Transverse colon (tissue), 4 donors: Measurements from ENCODE around the gene BACH1. TPM values are rescaled to one million over a fixed set of nuclear protein-coding genes. Genes with fewer than 3 reads are reported as not detected.

Experiments used
- DNase-seq: peaks from one replicate; pipeline ENCODE4 v3.0.0-alpha.2; 2019
- H3K27ac ChIP-seq, 4 donors: fragments of 200-600 bp; sonication (generic); 2 replicates each; pipeline ENCODE4 v1.5.1; 2016 to 2018; ENCODE audit warnings: inconsistent platforms in 4 of 4
- H3K27me3 ChIP-seq: fragments of 200-600 bp; sonication (generic); 2 replicates; pipeline ENCODE4 v1.5.1; 2017; ENCODE audit warnings: inconsistent platforms
- H3K36me3 ChIP-seq, 4 donors: fragments of 200-600 bp; sonication (generic); 2 replicates each; pipeline ENCODE4 v1.5.1; 2017 to 2019; ENCODE audit warnings: inconsistent platforms in 4 of 4
- H3K4me1 ChIP-seq, 4 donors: fragments of 200-600 bp; sonication (generic); 2 replicates each; pipeline ENCODE4 v1.5.1; 2017 to 2020; ENCODE audit warnings: inconsistent platforms in 4 of 4
- H3K4me3 ChIP-seq, 4 donors: fragments of 200-600 bp; sonication (generic); 1 replicate in 1 of 4; 2 replicates in 3 of 4; pipeline versions ENCODE4 v1.5.1 to v1.6.1; 2017 to 2019; ENCODE audit warnings: inconsistent platforms in 4 of 4
- H3K9me3 ChIP-seq, 2 donors: fragments of 200-600 bp; sonication (generic); 2 replicates each; pipeline ENCODE4 v1.5.1; 2017 to 2019; ENCODE audit warnings: inconsistent platforms in 2 of 2
- EP300 ChIP-seq: sonication (generic); formaldehyde crosslinking; IDR thresholded peaks from one replicate; pipeline ENCODE4 v1.6.1; 2017; ENCODE audit warnings: antibody characterized with exemption, low read depth
- POLR2A ChIP-seq: fragments of 450-650 bp; IDR thresholded peaks from one replicate; pipeline ENCODE4 v1.6.1; 2016; ENCODE audit warnings: antibody characterized with exemption, mild to moderate bottlenecking, moderate library complexity
- POLR2AphosphoS5 ChIP-seq, 3 donors: sonication (generic); formaldehyde crosslinking; IDR thresholded peaks; one replicate each; pipeline ENCODE4 v1.6.1; 2016; ENCODE audit warnings: antibody characterized with exemption in 3 of 3
- WGBS, 2 donors: methylation state at CpG; one replicate each; pipeline ENCODE4 v1.1.5; 2018; ENCODE audit warnings: low coverage in 1 of 2; 5-methylcytosine and 5-hydroxymethylcytosine counted together
- in situ Hi-C, 4 donors: fragments of 200-750 bp; cut with MboI; loops; one replicate each; pipeline versions ENCODE4 v1.15.0 to v1.15.1; 2017; ENCODE audit warnings: low sequenced_read_pairs in 3 of 4, low pct_ligation_motif_present in 1 of 4, low pct_unique_long_range_greater_than_20kb in 1 of 4
- intact Hi-C: fragments of 100-400 bp; cut with DNase I; formaldehyde crosslinking; loops from one replicate; pipeline ENCODE4 v1.15.1; 2023; ENCODE audit warnings: low total_unique reads
- total RNA-seq, 4 donors: library from RNA; depleted of rRNA; stranded (reverse); fragments of >200 nt; gene quantifications; one replicate each; pipeline ENCODE4 v1.1.0, GENCODE V29; 2016
- TF ChIP-seq, protein P1 (sequence below), 5 experiments: fragments of 200-600 bp in 3 of 5; fragments of 450-650 bp in 2 of 5; sonication (generic) in 3 of 5; IDR thresholded peaks; 1 replicate in 2 of 5; 2 replicates in 3 of 5; pipeline ENCODE4 v1.5.1; 2016 to 2017; ENCODE audit warnings: antibody characterized with exemption in 5 of 5, inconsistent platforms in 3 of 5, mild to moderate bottlenecking in 2 of 5, moderate library complexity in 1 of 5

Gene BACH1
- total RNA-seq, 4 donors from 2014 or later: 31.8 to 92.1 (median 42.0) TPM

DNA sequence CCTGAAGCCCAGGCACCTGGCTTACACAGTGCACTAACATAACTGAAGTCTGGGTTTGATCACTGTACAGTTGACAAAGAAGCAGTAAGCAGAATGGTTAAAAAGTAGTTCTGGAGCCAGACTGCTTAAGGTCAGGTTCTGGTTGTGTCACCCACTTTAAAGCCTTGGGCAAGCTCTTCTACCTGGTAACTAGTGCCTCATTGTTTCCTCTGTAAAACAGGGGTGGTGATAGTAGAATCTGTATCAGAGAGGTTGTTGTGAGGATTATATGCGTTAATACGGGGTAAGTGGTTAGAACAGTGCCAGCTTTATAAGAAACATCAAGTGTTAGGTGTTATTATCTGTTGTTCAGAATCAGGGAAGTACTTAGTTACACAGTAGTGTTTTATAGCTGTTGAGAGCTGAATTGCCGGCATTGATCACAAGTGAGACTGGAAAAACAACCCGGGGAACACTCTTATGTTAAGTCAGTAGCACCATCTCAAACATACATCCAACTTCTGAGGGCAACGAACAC lies 3.7 kb downstream of the BACH1 start:
- intact Hi-C loops: loop anchor here (5.0 kb wide), 1 partner anchor 70 kb away; no protein-coding TSS in a partner anchor
- peak overlapping the region in 1 of 4 donors; percentile 3 for H3K4me3 ChIP-seq

GRCh38 chr21:29303288-29303687 lies 4.6 kb downstream of the BACH1 start:
- Histone ChIP-seq H3K4me1 (peaks cover 18 to 80% (median 64%) of the 10 kb centered on the region in 4 donors), H3K36me3 (no peaks in the 10 kb centered on the region), H3K27me3 (no peaks in the 10 kb centered on the region), H3K4me3 (no peak overlapping the region), H3K9me3 (no peaks in the 10 kb centered on the region), H3K27ac (peak overlapping the region; percentile 22 to 96 (median 96))
- intact Hi-C loops (loop anchor here (5.0 kb wide), 1 partner anchor 69 kb away; no protein-coding TSS in a partner anchor), in situ Hi-C loops (no loop called here)
- TF ChIP-seq POLR2AphosphoS5 (IDR thresholded peaks at IDR 0.05) (no peak), EP300 (no peak), POLR2A (no peak)
- TF ChIP-seq, protein P1, sequence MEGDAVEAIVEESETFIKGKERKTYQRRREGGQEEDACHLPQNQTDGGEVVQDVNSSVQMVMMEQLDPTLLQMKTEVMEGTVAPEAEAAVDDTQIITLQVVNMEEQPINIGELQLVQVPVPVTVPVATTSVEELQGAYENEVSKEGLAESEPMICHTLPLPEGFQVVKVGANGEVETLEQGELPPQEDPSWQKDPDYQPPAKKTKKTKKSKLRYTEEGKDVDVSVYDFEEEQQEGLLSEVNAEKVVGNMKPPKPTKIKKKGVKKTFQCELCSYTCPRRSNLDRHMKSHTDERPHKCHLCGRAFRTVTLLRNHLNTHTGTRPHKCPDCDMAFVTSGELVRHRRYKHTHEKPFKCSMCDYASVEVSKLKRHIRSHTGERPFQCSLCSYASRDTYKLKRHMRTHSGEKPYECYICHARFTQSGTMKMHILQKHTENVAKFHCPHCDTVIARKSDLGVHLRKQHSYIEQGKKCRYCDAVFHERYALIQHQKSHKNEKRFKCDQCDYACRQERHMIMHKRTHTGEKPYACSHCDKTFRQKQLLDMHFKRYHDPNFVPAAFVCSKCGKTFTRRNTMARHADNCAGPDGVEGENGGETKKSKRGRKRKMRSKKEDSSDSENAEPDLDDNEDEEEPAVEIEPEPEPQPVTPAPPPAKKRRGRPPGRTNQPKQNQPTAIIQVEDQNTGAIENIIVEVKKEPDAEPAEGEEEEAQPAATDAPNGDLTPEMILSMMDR (IDR thresholded peaks at IDR 0.05): no peak
- no peak for DNase-seq
- WGBS, 2 donors: 20 to 36% methylated on average over 2 of the region's 2 CpGs

More for the DNA sequence above, 3.7 kb downstream of the BACH1 start:
- TF ChIP-seq POLR2AphosphoS5 (IDR thresholded peaks at IDR 0.05) (peak in 2 of 3 donors; percentile 7 to 65), EP300 (no peak)
- Histone ChIP-seq H3K4me1 (peaks cover 11 to 77% (median 61%) of the 10 kb centered on the region in 4 donors), H3K27me3 (no peaks in the 10 kb centered on the region), H3K27ac (peak overlapping the region; percentile 22 to 96 (median 96)), H3K9me3 (no peaks in the 10 kb centered on the region), H3K36me3 (no peaks in the 10 kb centered on the region)
- WGBS, 2 donors: 26% methylated on average over 5 of the region's 5 CpGs; no CpG with 5 or more reads in 1 of the 2 donors
- in situ Hi-C loops: no loop called here
- DNase-seq: no peak

GRCh38 chr21:29304597-29304996 lies 5.9 kb downstream of the BACH1 start:
- intact Hi-C loops: loop anchor here (5.0 kb wide), 1 partner anchor 68 kb away; no protein-coding TSS in a partner anchor
- Histone ChIP-seq H3K4me3 (no peak overlapping the region), H3K36me3 (no peaks in the 10 kb centered on the region), H3K4me1 (peaks cover 18 to 90% (median 63%) of the 10 kb centered on the region in 4 donors), H3K27ac (peak overlapping the region; percentile 7 to 41 (median 21)), H3K9me3 (no peaks in the 10 kb centered on the region), H3K27me3 (no peaks in the 10 kb centered on the region)
- in situ Hi-C loops: no loop called here
- TF ChIP-seq POLR2AphosphoS5 (IDR thresholded peaks at IDR 0.05) (no peak), POLR2A (no peak), EP300 (no peak)
- TF ChIP-seq, protein P1 (IDR thresholded peaks at IDR 0.05): no peak
- DNase-seq: no peak
- 64 to 80% methylated on average over 2 of the region's 2 CpGs for WGBS, 2 donors

DNA sequence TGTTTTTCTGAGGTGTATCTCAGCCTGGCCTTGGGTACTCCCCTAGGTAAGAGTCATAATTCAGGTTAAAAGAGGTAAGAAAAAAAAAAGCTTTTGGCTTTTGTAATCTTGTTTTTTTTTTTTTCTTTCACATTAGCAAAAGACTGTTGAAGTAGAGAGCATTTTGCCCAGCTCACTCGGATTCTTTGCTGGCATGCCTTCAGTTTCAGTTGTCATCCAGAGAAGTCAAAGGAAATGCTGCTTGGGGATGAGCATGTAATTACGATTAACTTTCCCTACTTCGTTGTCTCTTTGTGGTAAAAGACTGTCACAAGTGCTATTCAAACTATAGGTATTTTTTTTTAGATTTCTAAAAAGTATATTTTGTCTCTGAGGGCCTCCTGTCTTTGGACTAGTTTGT lies 6.3 kb downstream of the BACH1 start:
- no peaks in the 10 kb centered on the region for H3K9me3 ChIP-seq
- H3K4me1 ChIP-seq: peaks cover 18 to 88% (median 61%) of the 10 kb centered on the region in 4 donors
- DNase-seq: no peak
- H3K36me3 ChIP-seq: no peaks in the 10 kb centered on the region
- H3K27ac ChIP-seq: peak overlapping the region; percentile 19 to 41 (median 30)
- no peak overlapping the region for H3K4me3 ChIP-seq
- H3K27me3 ChIP-seq: no peaks in the 10 kb centered on the region
- no peak for TF ChIP-seq POLR2AphosphoS5 (IDR thresholded peaks at IDR 0.05)
- TF ChIP-seq POLR2A: no peak
- no peak for TF ChIP-seq EP300
- TF ChIP-seq, protein P1 (IDR thresholded peaks at IDR 0.05): no peak
- in situ Hi-C loops: no loop called here
- whole genome bisulfite sequencing, 2 donors: 43 to 63% methylated on average over 3 of the region's 3 CpGs
- intact Hi-C loops: no loop called here
